Heart left ventricle (tissue), 13 donors: ENCODE results near the gene DTX4.

Experiments used
- POLR2A ChIP-seq, 2 donors: fragments of 450-650 bp; IDR thresholded peaks; one replicate each; pipeline ENCODE4 v1.6.1; 2017; ENCODE audit warnings: antibody characterized with exemption in 2 of 2, mild to moderate bottlenecking in 2 of 2, moderate library complexity in 2 of 2
- TF ChIP-seq, protein P1 (sequence below), 12 donors: fragments of 200-600 bp; sonication (generic) in 4 of 12; IDR thresholded peaks; one replicate each; pipeline versions ENCODE4 v1.5.0 to v1.8.0; 2018 to 2022; ENCODE audit warnings: antibody characterized with exemption in 12 of 12, mild to moderate bottlenecking in 5 of 12
- donor health status: ischemic (EF 13 %, LVEDD 7.1; RV severe dilation, severe dysfunction).
- donor health status: DM: no; HTN: yes; CAD: no.
- donor health status: DM: no; HTN: no; CAD: no.
- donor health status: ischemic (EF 25% LVEDD 6.9; RV normal size, moderate dysfunction).
- donor health status: ischemic (EF 25% LVEDD 5.7; RV mildly dilated, moderate dysfunction).
- donor health status: ischemic (EF 35%, LVEDD 5.7; RV mildly dilated, moderate dysfunction).
- donor health status: nonischemic (EF 11% LVEDD 7.7; RV severe dilation, severe dysfunction).
- donor health status: DM: yes; HTN: yes; CAD: no.
- donor health status: PGD.
- donor health status: ischemic (EF 29% LVEDD 5.4; RV normal size, mild dysfunction).
- donor health status: nonischemic (EF 23%, LVEDD 6.1; RV moderate dilation, normal function).

GRCh38 chr11:59255281-59255680, 83.3 kb downstream of the DTX4 start:
- TF ChIP-seq, protein P1, sequence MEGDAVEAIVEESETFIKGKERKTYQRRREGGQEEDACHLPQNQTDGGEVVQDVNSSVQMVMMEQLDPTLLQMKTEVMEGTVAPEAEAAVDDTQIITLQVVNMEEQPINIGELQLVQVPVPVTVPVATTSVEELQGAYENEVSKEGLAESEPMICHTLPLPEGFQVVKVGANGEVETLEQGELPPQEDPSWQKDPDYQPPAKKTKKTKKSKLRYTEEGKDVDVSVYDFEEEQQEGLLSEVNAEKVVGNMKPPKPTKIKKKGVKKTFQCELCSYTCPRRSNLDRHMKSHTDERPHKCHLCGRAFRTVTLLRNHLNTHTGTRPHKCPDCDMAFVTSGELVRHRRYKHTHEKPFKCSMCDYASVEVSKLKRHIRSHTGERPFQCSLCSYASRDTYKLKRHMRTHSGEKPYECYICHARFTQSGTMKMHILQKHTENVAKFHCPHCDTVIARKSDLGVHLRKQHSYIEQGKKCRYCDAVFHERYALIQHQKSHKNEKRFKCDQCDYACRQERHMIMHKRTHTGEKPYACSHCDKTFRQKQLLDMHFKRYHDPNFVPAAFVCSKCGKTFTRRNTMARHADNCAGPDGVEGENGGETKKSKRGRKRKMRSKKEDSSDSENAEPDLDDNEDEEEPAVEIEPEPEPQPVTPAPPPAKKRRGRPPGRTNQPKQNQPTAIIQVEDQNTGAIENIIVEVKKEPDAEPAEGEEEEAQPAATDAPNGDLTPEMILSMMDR (IDR thresholded peaks at IDR 0.05), result no peak
- TF ChIP-seq POLR2A (IDR thresholded peaks at IDR 0.05), result no peak
